ENCODE results near the gene GALNT14.

DNA sequence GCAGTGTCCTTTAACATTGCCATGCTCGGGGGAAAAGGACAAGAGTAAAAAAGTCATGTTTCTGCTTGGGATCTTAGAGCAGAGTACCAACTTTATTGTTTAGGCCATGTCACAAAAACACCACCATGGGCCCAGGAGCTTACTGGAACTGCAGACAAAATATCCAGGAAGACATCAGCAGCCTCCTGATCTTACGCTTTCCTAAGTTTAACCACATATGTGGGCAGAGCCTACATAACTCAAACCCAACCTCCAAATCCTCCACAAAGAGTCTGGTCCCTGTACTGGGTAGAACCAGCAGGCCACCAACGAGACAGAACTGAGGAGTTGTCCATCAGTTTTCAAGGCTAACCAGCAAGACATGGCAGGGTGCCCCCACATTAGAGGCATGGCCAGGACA is 10.3 kb downstream of the GALNT14 start:
- TF ChIP-seq ZNF529 (tag by site-specific recombination; IDR thresholded peaks at IDR 0.05; ENCODE audit: insufficient replicate concordance) (no peak), YY1 (tag by site-specific recombination; IDR thresholded peaks at IDR 0.05) (no peak), ZNF274 (IDR thresholded peaks at IDR 0.05; ENCODE audit: low read length) (no peak), ZNF274 (tag by site-specific recombination; IDR thresholded peaks at IDR 0.05; ENCODE audit: borderline replicate concordance) (no peak), ZNF707 (tag by site-specific recombination; IDR thresholded peaks at IDR 0.05) (no peak), TCF7L2 (IDR thresholded peaks at IDR 0.05; ENCODE audit: borderline replicate concordance, low read depth, low read length) (no peak), ZNF24 (tag by site-specific recombination; IDR thresholded peaks at IDR 0.05) (no peak), ZNF121 (tag by site-specific recombination; IDR thresholded peaks at IDR 0.05) (no peak), ZNF670 (tag by site-specific recombination; IDR thresholded peaks at IDR 0.05; ENCODE audit: low read depth) (no peak), ZNF433 (tag by site-specific recombination; IDR thresholded peaks at IDR 0.05; ENCODE audit: low read depth) (no peak)
- TF ChIP-seq, protein P1, sequence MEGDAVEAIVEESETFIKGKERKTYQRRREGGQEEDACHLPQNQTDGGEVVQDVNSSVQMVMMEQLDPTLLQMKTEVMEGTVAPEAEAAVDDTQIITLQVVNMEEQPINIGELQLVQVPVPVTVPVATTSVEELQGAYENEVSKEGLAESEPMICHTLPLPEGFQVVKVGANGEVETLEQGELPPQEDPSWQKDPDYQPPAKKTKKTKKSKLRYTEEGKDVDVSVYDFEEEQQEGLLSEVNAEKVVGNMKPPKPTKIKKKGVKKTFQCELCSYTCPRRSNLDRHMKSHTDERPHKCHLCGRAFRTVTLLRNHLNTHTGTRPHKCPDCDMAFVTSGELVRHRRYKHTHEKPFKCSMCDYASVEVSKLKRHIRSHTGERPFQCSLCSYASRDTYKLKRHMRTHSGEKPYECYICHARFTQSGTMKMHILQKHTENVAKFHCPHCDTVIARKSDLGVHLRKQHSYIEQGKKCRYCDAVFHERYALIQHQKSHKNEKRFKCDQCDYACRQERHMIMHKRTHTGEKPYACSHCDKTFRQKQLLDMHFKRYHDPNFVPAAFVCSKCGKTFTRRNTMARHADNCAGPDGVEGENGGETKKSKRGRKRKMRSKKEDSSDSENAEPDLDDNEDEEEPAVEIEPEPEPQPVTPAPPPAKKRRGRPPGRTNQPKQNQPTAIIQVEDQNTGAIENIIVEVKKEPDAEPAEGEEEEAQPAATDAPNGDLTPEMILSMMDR (tag by site-specific recombination; IDR thresholded peaks at IDR 0.05): no peak
- TF ChIP-seq, protein P2, sequence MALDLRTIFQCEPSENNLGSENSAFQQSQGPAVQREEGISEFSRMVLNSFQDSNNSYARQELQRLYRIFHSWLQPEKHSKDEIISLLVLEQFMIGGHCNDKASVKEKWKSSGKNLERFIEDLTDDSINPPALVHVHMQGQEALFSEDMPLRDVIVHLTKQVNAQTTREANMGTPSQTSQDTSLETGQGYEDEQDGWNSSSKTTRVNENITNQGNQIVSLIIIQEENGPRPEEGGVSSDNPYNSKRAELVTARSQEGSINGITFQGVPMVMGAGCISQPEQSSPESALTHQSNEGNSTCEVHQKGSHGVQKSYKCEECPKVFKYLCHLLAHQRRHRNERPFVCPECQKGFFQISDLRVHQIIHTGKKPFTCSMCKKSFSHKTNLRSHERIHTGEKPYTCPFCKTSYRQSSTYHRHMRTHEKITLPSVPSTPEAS (tag by site-specific recombination; IDR thresholded peaks at IDR 0.05): no peak
